ENCODE data around the gene SPAG9.
"Not testable (repeated sequence)": the region's sequence is repeated elsewhere in the genome, so short reads cannot be mapped to it uniquely, and the experiment has no call there.

The SPAG9 gene

DNA sequence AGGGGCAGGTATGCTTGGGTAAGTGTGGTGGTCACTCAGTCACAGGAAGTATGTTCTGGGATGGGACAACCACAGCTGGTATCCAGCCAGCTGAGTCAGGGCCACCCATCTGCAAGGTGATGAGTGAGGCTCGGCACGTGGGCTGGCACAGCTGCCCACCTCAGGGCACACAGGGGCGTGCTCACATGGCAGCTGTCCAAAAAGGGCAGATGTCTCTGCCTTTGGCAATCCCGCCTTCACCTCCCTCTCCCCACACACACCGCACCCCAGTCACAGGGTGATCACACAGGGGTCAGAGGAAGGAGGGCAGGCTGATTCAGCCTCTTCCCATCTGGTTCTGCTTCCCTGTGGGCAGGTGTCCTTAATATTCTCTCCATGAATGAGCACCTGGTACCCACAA is 168.7 kb downstream of the SPAG9 start:
- DNase-seq = peak; percentile 45

DNA sequence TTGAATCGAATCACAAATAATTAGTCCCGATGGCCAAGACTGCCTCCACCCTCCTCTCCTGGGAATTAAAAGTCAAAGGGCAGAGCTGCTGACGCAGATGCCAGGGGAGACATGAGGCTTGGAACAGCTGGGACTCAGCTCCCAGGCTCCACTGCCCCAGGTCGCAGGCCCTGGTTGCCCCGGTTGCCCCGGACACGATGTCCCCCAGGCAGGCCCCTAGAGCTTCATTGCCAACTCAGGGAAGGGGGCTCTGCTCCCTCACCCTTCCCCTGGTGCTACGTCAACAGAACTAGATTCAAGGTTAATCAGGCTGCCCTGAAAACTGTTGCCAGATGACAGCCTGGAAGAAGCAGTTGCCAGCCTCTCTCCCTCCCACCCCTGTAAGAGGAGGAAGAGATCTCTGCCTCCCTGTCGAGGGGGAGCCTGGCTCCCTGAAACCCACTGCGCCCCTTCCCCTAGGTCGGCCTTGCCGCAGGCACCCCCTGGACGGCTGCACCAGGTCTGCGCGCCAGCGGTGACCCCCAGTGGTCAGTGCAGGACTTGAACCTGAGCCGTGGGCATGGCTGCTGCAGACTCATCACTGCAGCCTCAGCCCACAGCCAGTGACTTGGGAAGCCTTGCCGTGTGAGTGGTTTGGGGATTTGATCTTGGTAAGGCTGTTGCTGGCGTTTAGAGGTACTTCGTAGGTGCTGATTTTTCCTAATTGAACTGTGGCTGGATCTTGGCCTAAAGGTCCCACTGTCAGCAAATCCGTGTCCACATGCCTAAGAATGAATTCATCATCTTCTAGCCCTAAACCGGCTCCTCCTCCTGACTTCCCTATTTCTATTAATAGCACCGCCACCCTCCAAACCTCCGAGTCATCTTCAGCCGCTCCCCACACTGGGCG is 170.4 kb downstream of the SPAG9 start:
- DNase-seq = peak; percentile 79

DNA sequence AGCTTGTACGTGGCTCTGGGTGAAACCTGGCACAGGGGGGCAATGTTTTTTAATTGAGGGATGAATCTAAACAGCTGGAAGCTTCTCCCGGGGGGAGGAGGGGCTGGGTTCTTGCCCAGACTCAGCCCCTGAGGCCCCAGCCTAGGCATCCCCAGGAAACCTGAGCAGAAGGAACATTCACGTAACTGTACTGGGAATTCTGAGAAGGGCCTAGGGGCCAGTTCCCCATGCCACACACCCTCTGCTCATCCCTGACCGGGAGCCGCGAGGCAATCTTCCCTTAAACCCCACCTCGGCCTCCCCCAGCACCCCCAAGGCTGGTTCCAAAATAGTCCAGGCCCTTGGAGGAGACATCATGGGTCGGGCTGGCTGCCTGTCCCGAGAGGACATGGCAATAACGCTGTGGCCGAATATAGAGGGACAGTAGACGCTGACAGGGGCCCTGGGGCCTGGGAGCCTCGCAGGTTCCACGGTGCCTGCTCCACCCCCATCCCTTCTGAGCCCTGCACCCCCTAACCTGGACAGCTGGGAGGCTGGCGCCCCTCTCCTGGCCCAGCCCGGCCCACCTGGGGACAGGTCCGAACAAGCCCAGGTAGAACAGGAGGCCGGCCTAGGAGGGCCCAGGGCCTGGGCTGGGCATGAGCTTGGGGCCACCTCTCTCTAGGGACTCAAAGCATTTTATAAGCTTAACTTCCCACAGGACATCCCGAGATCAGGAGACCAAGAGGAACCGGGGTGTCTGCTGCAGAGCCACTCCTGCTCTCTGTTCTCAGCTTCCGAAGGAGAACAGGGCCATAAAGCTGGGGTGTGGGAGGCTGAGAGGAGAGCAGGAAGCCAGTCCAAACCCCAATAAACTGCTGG is 171.3 kb downstream of the SPAG9 start:
- peak; percentile 43 for DNase-seq

DNA sequence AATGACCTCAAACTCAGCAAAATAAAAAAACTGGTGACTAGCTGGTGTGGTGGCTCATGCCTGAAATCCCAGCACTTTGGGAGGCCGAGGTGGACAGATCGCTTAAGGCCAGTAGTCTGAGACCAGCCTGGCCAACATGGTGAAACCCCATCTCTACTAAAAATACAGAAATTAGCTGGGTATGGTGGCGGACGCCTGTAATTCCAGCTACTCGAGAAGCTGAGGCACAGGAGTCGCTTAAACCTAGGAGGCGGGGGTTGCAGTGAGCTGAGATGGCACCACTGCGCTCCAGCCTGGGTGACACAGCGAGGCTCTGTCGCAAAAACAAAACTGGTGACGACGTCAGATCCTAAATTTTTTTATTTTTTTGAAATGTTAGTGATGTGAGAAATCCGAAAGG is 172.0 kb downstream of the SPAG9 start:
- peak; percentile 28 for DNase-seq

DNA sequence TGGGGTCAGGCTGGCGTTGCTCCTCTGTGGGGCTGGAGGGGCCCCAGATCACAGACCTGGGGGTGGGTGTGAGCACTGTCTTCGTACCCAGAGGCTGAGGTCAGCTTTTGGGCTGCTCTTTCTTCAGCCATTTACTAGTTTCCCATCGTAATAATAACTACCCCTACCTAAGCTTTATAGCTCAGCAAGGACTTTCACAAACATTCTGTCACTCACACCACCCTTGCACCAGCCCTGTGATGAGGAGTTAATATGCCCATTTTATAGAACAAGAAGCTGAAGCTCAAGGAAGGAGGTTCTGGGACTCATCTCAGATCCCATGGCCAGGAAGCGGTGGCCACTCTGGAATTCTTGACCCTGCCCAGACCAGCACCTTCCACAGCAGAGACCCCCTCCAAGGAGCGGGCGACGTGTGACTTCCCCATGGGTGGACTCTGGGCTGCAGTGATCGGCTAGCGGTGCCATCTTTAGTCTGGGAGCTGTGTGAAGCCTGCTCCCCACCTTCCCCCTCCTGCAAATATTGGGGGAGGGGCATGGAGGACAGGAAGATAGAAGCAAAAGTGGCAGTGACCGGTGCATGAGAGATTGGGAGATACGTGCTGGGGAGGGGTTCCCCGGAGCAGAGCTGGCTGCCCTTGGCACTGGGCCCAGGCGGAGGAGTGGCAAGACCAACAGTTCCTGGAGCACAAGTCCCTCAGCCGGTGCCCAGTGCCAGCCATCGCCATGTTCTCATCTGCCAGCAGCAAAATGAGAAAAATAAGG is 172.7 kb downstream of the SPAG9 start:
- peak; percentile 52 for DNase-seq

DNA sequence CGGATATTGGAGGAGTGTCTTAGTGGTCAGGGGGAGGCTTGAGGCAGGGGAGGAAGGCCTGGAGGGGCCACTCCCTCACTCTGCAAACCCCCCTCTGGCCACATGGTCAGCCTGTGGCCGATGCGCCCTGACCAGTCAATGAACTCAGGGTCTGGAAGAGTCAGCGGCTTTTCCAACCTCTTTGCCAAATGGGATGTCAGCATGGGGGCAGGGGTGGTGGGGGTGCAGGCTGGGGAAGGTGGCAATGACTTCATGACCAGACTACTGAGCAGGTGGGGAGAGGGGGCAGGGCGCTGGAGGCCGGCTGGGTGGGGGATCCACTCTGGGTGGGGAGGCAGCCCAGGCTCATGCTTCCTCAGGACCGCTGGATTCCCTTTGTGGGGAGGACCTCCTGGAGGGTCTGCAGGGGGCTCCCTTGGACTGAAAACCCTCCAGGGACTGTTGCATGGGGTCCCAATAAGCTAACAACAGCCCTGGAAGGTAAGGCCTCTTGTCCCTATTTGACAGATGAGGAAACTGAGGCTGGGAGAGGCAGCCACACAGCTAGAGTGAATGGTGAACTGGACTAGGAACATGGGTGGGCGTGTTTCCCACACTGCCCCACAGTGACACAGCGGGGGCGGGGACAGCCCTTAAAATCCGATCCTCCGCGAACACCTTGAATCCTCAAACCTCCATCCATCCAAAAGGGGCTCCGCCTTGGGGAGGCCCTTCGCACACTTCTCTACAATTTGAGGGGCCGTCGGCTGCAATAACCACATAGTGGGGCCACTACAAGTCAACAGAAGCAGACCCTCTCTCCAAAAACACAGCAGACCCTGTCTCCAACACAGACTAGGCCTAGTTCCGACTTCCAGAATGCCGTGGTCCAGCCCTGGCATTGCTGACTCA is 173.5 kb downstream of the SPAG9 start:
- DNase-seq = peak; percentile 52

DNA sequence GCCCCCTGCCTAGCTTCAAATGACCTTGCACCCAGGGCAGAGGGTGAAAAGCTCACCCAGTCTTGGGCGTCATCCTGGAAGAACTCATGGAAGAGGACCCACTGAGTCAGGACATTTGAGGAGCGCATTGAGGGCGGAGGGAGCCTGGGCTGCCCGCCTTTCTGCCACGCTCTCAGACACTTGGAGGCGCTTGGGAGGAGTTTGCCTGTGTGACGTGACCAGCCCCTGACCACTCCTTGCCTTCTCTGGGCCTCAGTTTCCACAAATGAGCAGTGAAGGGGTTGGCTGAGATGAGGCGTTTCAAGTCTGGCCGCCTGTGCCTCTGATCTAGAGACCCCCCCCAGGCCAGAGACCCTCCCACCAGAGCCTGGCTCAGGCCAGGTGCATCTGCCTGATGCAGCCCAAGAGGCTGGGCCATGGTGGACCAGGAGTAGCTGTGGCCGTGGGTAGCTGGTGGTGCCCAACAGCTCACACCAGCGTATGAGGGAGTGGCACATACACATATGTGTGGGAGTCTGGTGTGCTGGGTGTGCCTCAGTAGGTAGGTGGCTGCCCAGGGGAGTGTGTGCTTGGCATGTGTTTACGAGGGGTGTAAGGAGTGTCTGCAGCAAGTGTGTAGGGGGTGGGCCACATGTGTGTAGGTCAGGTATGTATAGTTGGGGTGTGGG is 174.3 kb downstream of the SPAG9 start:
- peak; percentile 57 for DNase-seq

DNA sequence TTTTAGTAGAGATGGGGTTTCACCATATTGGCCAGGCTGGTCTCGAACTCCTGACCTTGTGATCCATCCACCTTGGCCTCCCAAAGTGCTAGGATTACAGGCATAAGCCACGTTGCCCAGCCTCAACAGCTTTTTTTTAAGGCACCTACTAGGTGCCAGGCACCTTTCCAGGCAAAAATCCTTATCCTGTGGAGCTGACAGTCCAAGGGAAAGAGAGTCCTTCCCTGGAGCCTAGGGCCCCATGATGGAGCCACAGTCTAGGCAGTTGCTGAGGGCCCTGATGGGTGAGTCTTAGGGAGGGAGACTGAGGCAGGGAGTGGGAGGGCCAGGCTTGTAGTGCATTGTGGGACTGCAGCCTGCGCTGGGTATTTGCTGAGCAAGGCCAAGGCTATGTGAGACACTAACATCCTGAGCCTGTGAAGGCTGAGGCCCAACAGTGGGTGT is 174.9 kb downstream of the SPAG9 start:
- DNase-seq = peak; percentile 56

DNA sequence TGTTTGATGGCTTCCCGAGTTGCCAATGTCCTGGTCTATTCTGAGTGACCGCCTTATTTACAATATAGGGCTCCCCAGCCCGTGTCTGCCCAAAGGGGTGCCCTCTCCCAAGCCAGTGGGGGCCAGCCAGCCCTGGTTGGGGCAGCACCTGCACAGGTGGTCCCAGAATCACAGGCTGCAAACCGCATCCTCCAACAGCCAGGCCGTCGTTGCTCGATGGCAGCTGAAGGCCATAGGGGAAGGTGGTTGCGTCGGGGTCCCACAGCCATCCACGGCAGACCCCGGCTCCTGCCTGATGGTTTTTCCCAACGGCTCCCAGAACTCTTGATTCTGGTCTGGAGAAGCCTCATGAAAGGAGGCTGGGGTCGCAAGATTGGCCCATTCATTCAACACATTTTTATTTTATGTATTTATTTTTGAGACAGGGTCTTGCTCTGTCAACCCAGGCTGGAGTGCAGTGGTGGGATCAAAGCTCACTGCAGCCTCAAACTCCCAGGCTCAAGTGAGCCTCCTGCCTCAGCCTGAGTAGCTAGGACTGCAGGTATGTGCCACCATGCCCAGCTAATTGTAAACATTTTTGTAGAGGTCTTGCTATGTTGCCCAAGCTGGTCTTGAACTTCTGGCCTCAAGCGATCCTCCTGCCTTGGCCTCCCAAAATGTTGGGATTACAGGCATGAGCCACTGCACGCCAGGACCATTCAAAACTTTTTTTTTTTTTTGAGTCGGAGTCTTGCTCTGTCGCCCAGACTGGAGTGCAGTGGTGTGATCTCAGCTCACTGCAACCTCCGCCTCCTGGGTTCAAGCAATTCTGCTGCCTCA is 175.6 kb downstream of the SPAG9 start:
- peak; percentile 52 for DNase-seq

DNA sequence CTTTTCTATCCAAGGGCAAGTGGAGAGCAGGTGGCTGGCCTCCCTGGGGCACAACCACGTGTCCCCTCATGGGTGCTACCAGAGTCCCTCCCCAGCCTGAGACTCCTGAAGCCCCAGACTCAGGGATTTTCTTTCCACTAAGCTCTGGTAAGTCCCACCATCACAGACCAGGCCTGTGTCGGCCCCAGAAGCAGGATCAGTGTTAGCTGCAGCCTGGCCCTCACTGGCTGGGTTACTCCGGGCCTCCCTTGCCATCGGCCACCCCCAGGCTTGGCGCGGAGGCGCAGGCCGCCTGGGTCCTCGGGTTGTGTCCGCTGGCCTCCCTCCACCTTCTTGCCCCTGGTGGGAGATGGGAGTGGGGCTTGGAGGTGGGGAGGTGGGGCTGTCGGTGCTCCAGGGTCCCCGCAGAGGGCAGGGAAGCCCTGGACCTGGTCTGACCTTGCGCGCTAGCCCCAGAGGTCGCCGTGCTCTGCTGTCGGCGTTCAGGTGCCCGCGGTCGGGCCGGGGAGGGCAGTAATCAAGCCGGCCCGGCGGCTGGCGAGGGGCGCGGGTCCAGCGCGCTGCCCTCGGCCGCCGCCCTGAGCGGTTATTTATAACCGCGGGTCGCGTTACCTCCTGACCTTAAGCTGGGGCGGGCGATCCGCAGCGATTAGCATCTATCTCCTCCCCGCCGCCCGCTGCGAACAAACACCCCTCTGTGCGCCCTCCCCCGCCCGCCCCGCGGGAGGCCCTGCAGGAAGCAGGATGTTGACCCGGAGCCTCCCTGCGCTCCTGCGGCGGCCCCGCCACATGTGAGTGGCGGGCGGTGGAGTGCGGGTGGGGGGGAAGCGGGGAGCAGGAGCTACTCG is 176.4 kb downstream of the SPAG9 start:
- peak; percentile 90 for DNase-seq

DNA sequence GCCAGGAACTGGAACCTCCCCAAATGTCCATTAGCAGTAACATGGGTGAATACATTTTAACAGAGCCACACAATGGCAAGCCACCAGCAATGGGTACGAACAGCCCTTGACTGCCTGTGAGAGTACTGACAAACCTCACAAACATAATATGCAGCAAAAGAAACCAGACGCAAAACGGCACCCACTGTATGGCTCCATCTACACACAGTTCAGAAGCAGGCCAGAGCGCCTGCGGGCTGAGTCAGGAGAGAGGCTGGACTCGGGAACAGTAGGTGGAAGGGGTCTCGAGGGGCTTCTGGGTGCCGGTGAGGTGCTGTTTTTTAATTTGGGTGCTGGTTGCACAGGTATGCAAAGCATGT is 177.1 kb downstream of the SPAG9 start:
- DNase-seq = peak; percentile 68

DNA sequence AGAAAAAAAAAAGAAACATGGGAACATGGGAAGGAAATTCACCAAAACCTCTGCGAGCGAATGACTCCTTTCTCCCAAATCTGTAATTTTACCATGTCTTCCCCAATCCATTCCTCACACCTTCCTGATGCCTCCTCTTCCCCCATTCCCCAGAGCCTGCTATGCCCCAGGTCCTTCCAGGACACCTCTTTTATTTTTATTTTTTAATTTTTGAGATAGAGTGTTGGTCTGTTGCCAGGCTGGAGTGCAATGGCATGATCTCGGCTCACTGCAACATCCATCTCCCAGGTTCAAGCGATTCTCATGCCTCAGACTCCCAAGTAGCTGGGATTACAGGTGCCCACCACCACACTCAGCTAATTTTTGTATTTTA is 179.0 kb downstream of the SPAG9 start:
- DNase-seq = not testable (repeated sequence)

DNA sequence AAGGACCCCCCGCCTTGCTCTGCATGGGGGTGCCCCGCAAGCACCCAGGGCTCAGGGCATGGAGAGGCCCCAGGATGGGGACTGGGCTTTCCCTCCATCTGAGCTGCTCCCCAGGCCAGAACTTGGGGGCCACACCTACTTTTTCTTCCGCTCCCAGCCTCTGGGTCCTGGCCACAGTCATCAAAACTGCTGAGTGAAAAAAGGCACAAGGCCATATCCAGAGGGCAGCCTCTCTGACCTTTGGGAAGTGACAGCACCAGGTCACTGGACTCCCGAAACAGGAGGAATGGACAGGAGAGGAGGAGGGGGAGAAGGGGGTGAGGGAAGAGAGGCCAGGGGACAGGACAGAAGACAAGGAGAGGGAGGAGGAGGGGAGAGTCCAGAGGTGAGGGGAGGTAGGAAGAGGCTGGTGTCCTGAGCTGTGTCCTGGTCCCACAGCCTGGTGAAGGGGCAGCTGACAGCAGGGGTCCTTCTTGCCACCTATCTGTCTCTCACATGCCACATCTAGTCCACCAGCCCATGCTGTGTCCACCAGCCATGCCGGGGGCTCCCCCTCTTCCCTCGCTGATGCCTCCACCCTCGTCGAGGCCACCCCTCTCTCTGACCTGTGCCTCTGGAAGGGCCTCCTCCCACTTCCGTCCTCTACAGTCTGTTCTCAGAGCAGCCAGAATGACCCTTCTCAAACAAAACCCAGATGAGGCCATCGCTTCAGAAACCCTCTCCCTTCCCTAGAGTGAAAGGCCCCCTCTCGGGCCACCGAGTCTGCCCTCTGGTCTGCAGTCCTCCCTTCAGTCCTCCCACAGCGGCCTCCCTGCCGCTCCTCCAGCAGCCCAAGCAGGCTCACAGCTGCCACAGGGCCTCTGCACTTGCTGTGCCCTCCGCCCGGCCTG is 180.6 kb downstream of the SPAG9 start:
- no peak for DNase-seq

DNA sequence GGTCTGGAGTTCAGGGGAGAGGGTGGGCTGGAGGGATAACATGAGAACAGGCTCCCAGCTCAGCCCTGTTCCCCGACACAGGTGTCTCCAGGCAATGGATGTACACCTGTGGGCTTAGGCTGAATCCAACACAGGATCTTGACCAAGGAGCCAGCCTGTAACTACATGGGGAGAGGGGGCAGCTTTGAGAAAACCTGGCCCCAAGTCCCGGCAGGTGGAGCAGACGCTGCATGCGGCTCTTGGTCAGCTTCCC is 181.2 kb downstream of the SPAG9 start:
- DNase-seq = no peak

DNA sequence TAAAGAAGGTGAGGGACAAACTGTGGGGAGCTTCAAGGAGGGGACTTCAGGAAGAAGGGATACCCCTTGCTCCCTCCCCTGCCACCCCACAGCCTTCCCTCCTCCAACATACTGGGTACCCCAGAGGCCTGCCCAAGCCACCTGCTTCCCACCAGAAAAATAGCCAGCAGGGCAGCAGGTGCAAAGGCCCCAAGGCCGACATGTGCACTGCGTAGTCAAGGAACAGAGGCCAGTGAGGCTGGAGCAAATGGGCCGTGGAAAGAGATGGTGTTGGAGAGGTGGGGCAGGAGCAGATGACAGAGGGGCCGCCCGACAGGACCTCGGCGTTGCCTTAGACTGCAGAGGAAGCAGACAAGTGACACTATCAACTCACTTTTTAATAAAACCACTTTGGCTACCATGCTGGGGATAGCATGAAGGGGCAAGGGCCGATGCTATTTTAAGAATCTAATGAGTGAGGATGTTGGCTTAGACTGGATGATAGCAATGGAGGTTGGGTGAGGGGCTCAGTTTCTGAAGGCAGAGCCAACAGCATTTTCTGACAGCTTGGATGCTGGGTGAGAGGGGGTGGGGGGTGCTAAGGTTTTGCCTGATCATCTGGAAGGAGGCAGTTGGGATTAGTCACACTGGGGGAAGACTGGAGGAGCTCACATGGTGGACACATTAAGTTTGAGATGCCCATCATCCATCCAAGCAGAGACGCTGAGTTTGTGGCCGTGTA is 181.7 kb downstream of the SPAG9 start:
- DNase-seq = no peak

DNA sequence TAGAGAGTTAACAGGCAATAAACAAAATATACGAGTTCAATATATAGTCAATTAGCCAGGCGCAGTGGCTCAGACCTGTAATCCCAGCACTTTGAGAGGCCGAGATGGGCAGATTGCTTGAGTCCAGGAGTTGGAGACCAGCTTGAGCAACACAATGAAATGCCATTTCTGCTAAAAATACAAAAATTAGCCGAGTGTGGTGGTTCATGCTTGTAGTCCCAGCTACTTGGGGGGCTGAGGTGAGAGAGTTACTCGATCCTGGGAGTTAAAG is 184.7 kb downstream of the SPAG9 start:
- no peak for DNase-seq

DNA sequence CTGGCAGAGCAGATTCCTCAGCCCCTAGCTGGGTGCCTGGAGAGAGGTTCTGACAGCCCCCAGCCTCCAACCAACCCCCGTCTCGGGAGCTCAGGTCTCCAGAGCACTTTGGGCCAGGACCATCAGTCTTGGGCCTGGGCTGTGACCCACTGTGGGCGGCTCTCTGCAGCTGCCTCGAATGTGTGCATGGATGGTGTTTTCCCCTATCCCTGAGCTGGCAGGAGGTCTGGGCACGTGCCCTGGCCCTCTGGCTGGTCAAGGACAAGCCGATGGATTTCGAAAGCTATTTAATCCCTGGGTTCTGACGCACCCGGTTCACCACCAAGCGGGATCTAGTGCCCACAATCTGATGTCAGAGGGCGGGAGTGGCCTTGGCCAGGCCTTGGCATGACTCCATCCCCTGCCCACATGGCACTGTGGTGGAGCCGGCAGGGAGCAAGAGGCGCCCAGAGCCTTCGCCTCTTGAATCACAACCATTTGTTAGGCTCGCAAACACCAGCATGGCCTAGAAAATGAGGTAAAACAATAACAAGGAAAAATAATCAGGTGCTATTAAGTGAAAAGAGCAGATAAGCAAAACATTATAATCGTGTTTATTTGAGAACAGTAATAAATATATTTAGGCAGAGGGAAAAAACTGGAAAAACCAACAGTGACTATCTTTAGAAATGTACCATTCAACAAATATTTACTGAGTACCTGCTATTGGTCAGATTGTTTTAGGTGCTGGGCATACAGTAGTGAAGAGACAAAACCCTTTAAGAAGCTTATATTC is 185.3 kb downstream of the SPAG9 start:
- no peak for DNase-seq

Data from activated CD8-positive, alpha-beta memory T cell treated with anti-CD3 and anti-CD28 coated beads for 24 hours (primary cell).